Caco-2 (cell line): ENCODE measurements around the gene MTARC1. TPM values are rescaled to one million over a fixed set of nuclear protein-coding genes. Genes with fewer than 3 reads are reported as not detected.

Experiments
- BruUV-seq: library from RNA; stranded (reverse); fragments of 400-500 nt; replicated peaks from 2 replicates; lab custom pipeline; 2021; lab: Mats Ljungman, UMichigan
- CTCF ChIA-PET: fragments of 300-600 bp; sonication (Branson Sonifier 250); formaldehyde crosslinking; loops from one replicate; lab custom pipeline; 2022; ENCODE audit warnings: antibody characterized with exemption; lab: Charles Lee
- POLR2A ChIA-PET: fragments of 300-600 bp; sonication (Branson Sonifier 250); formaldehyde crosslinking; loops from one replicate; lab custom pipeline; 2022; ENCODE audit warnings: antibody characterized with exemption; lab: Charles Lee
- DNase-seq, 2 experiments: peaks; one replicate each; pipeline versions ENCODE4 v3.0.0 to v3.0.0-alpha.2; 2020 to 2022
- H3K27me3 ChIP-seq: replicated peaks from 2 replicates; pipeline ENCODE4 v1.6.0; 2011; ENCODE audit warnings: low read length; ENCODE audit not compliant: control insufficient read depth, insufficient read depth
- H3K36me3 ChIP-seq: 2 replicates; pipeline ENCODE4 v1.5.1; 2011; ENCODE audit warnings: low read length; ENCODE audit not compliant: control insufficient read depth, insufficient read depth
- H3K4me1 ChIP-seq: fragments of 250-450 bp; sonication (Bioruptor Pico); 2 replicates; pipeline ENCODE4 v1.5.1; 2020; ENCODE audit warnings: mild to moderate bottlenecking
- H3K4me3 ChIP-seq: 2 replicates; pipeline ENCODE4 v1.5.1; 2011; ENCODE audit warnings: low read depth, mild to moderate bottlenecking, control low read depth, low read length
- H3K9me3 ChIP-seq: fragments of 250-450 bp; sonication (Bioruptor Pico); 2 replicates; pipeline ENCODE4 v1.5.1; 2020; ENCODE audit warnings: mild to moderate bottlenecking, moderate library complexity
- H3K27ac Mint-ChIP-seq: one replicate; pipeline ENCODE4 v1.8.0; 2022; ENCODE audit warnings: mixed read lengths; ENCODE audit not compliant: unreplicated experiment
- H3K27me3 Mint-ChIP-seq: one replicate; pipeline ENCODE4 v1.8.0; 2022; ENCODE audit warnings: mixed read lengths; ENCODE audit not compliant: insufficient read depth, unreplicated experiment
- H3K36me3 Mint-ChIP-seq: one replicate; pipeline ENCODE4 v1.8.0; 2022; ENCODE audit warnings: mild to moderate bottlenecking, mixed read lengths; ENCODE audit not compliant: insufficient read depth, unreplicated experiment
- H3K4me1 Mint-ChIP-seq: one replicate; pipeline ENCODE4 v1.8.0; 2022; ENCODE audit warnings: low read depth, mixed read lengths; ENCODE audit not compliant: unreplicated experiment
- H3K4me3 Mint-ChIP-seq: one replicate; pipeline ENCODE4 v1.8.0; 2022; ENCODE audit warnings: mild to moderate bottlenecking, moderate library complexity, mixed read lengths; ENCODE audit not compliant: unreplicated experiment
- H3K9me3 Mint-ChIP-seq: one replicate; pipeline ENCODE4 v1.8.0; 2022; ENCODE audit warnings: mixed read lengths; ENCODE audit not compliant: unreplicated experiment
- CTCF ChIP-seq, 2 experiments: fragments of 200-600 bp in 1 of 2; IDR thresholded peaks; 1 replicate in 1 of 2; 2 replicates in 1 of 2; pipeline versions ENCODE4 v1.5.1 to v1.8.0; 2011 to 2022; ENCODE audit warnings: antibody characterized with exemption in 1 of 2, control low read depth in 1 of 2, inconsistent platforms in 1 of 2, low read depth in 1 of 2, low read length in 1 of 2, mild to moderate bottlenecking in 1 of 2, moderate library complexity in 1 of 2; ENCODE audit not compliant: insufficient read depth in 1 of 2, severe bottlenecking in 1 of 2, unreplicated experiment in 1 of 2
- intact Hi-C: fragments of 100-400 bp; cut with micrococcal nuclease; formaldehyde crosslinking; loops from one replicate; pipeline ENCODE4 v1.10.0; 2022; ENCODE audit not compliant: unreplicated experiment
- total RNA-seq: library from RNA; stranded (reverse); gene quantifications from 2 replicates; pipeline ENCODE4 v1.2.3, GENCODE V29; 2022

The MTARC1 gene
- total RNA-seq, 1 experiment from 2014 or later, result 88.7 TPM

- no peak overlapping the region for H3K27ac Mint-ChIP-seq
- no peak for TF ChIP-seq CTCF (IDR thresholded peaks at IDR 0.05; ENCODE audit: insufficient read depth in 1 of 2, low read depth in 1 of 2, low read length in 1 of 2, severe bottlenecking in 1 of 2, unreplicated experiment in 1 of 2)
- Histone ChIP-seq H3K27me3 (no peaks in the 10 kb centered on the region), H3K36me3 (peaks cover 2% of the 10 kb centered on the region; the same call in 1 of the 2 replicates), H3K4me3 (no peak overlapping the region), H3K4me1 (peaks cover 6% of the 10 kb centered on the region), H3K9me3 (no peaks in the 10 kb centered on the region)
- H3K27me3 Mint-ChIP-seq, result no peaks in the 10 kb centered on the region
- no peaks in the 10 kb centered on the region for H3K4me1 Mint-ChIP-seq
- intact Hi-C loops, result loop anchor here (10.0 kb wide), 1 partner anchor 558 kb away; no protein-coding TSS in a partner anchor
- DNase-seq, result no peak
- H3K36me3 Mint-ChIP-seq, result peaks cover 6% of the 10 kb centered on the region
- no peaks in the 10 kb centered on the region for H3K9me3 Mint-ChIP-seq
- H3K4me3 Mint-ChIP-seq, result no peak overlapping the region
- no TSS peak for BruUV-seq
- ChIA-PET POLR2A (no interaction called here), CTCF (interaction anchor here (0.7 kb wide), 1 partner anchor 136 kb away, joined by 3 read pairs; no protein-coding TSS in a partner anchor)
Measured at GRCh38 chr1:220772846-220773245, 13.9 kb upstream of the MTARC1 start.

- peak; percentile 77 to 87 for TF ChIP-seq CTCF (IDR thresholded peaks at IDR 0.05; ENCODE audit: insufficient read depth in 1 of 2, low read depth in 1 of 2, low read length in 1 of 2, severe bottlenecking in 1 of 2, unreplicated experiment in 1 of 2)
- peak in 1 of 2 experiments; percentile 69 for DNase-seq
- Mint-ChIP-seq H3K9me3 (no peaks in the 10 kb centered on the region), H3K4me3 (no peak overlapping the region), H3K27me3 (no peaks in the 10 kb centered on the region), H3K27ac (no peak overlapping the region), H3K4me1 (no peaks in the 10 kb centered on the region), H3K36me3 (peaks cover 6% of the 10 kb centered on the region)
- Histone ChIP-seq H3K9me3 (no peaks in the 10 kb centered on the region), H3K27me3 (no peaks in the 10 kb centered on the region), H3K4me3 (no peak overlapping the region), H3K4me1 (no peaks in the 10 kb centered on the region), H3K36me3 (no peaks in the 10 kb centered on the region; the same call in 1 of the 2 replicates)
- POLR2A ChIA-PET, result interaction anchor here (0.6 kb wide), 1 partner anchor 11 kb away, joined by 8 read pairs; no protein-coding TSS in a partner anchor
- intact Hi-C loops, result loop anchor here (10.0 kb wide), 1 partner anchor 561 kb away; no protein-coding TSS in a partner anchor
- no TSS peak for BruUV-seq
- CTCF ChIA-PET, result interaction anchor here (0.6 to 1.8 kb wide), 10 partner anchors 8 to 595 kb away, joined by 3 to 7 read pairs (median 4); partner anchors contain the start of gene MTARC1
Measured at GRCh38 chr1:220775240-220775853, 11.4 kb upstream of the MTARC1 start.

GRCh38 chr1:220776254-220776653 is 10.5 kb upstream of the MTARC1 start:
- ChIA-PET POLR2A (interaction anchor here (0.8 kb wide), 1 partner anchor 10 kb away, joined by 5 read pairs; the partner anchor contains the start of gene MTARC1), CTCF (interaction anchor here (0.6 to 1.8 kb wide), 17 partner anchors 9 to 495 kb away, joined by 3 to 15 read pairs (median 4); partner anchors contain the start of genes C1orf115, MTARC1 and MTARC2)
- Mint-ChIP-seq H3K9me3 (no peaks in the 10 kb centered on the region), H3K27ac (no peak overlapping the region), H3K4me1 (no peaks in the 10 kb centered on the region), H3K27me3 (no peaks in the 10 kb centered on the region), H3K4me3 (no peak overlapping the region), H3K36me3 (peaks cover 6% of the 10 kb centered on the region)
- Histone ChIP-seq H3K27me3 (no peaks in the 10 kb centered on the region), H3K36me3 (no peaks in the 10 kb centered on the region), H3K4me3 (no peak overlapping the region), H3K9me3 (no peaks in the 10 kb centered on the region), H3K4me1 (no peaks in the 10 kb centered on the region)
- no peak for DNase-seq
- intact Hi-C loops, result loop anchor here (1.0 to 10.0 kb wide), 8 partner anchors 27 to 561 kb away; partner anchors contain the start of gene C1orf115
- no peak for TF ChIP-seq CTCF (IDR thresholded peaks at IDR 0.05; ENCODE audit: insufficient read depth in 1 of 2, low read depth in 1 of 2, low read length in 1 of 2, severe bottlenecking in 1 of 2, unreplicated experiment in 1 of 2)
- BruUV-seq, result no TSS peak
